HG02943 (cell line): ENCODE results near the gene SLC2A8.

Experiments used
- ATAC-seq: cut with Tn5 transposase; IDR thresholded peaks from one replicate; pipeline ENCODE4 v1.9.1; 2021; ENCODE audit warnings: mild to moderate bottlenecking, low read depth, moderate library complexity; ENCODE audit not compliant: unreplicated experiment

Gene SLC2A8

GRCh38 chr9:127380479-127380878 is 16.5 kb upstream of the SLC2A8 start:
- ATAC-seq: no peak

- no peak for ATAC-seq
These were observed 14.4 kb upstream of the SLC2A8 start for GRCh38 chr9:127382541-127382940.

GRCh38 chr9:127384016-127384730 is 12.8 kb upstream of the SLC2A8 start:
- ATAC-seq: no peak

GRCh38 chr9:127384901-127385300 is 12.1 kb upstream of the SLC2A8 start:
- no peak for ATAC-seq

- no peak for ATAC-seq
These were observed 10.7 kb upstream of the SLC2A8 start for GRCh38 chr9:127386249-127386648.

- ATAC-seq: no peak
These were observed 10.0 kb upstream of the SLC2A8 start for GRCh38 chr9:127386981-127387380.

GRCh38 chr9:127388037-127388855 is 8.7 kb upstream of the SLC2A8 start:
- no peak for ATAC-seq

- ATAC-seq: no peak
These were observed 8.1 kb upstream of the SLC2A8 start for GRCh38 chr9:127388856-127389238.

- ATAC-seq: no peak
These were observed 7.4 kb upstream of the SLC2A8 start for GRCh38 chr9:127389381-127390247.

- no peak for ATAC-seq
These were observed 6.8 kb upstream of the SLC2A8 start for GRCh38 chr9:127390248-127390545.

GRCh38 chr9:127390563-127390962 is 6.4 kb upstream of the SLC2A8 start:
- ATAC-seq: no peak

- ATAC-seq: no peak
These were observed 4.8 kb upstream of the SLC2A8 start for GRCh38 chr9:127392166-127392565.

- no peak for ATAC-seq
These were observed 4.0 kb upstream of the SLC2A8 start for GRCh38 chr9:127392976-127393375.

GRCh38 chr9:127393645-127394044 is 3.3 kb upstream of the SLC2A8 start:
- ATAC-seq: no peak

GRCh38 chr9:127395497-127396252 is 1.3 kb upstream of the SLC2A8 start:
- no peak for ATAC-seq

GRCh38 chr9:127396253-127396807 is 639 bp upstream of the SLC2A8 start:
- no peak for ATAC-seq

GRCh38 chr9:127397646-127398274 is 791 bp downstream of the SLC2A8 start:
- ATAC-seq: no peak

- ATAC-seq: no peak
These were observed 1.3 kb downstream of the SLC2A8 start for GRCh38 chr9:127398275-127398647.

- no peak for ATAC-seq
These were observed 1.9 kb downstream of the SLC2A8 start for GRCh38 chr9:127398715-127399400.
